DND-41 (cell line): Measurements from ENCODE around the gene PPM1E.

Experiments
- ATAC-seq: fragments of 200-7000 bp; cut with Tn5 transposase; 3 replicates; pipeline ENCODE4 v1.9.1; 2021; ENCODE audit warnings: low read depth; ENCODE audit not compliant: insufficient read depth
- DNase-seq: peaks from one replicate; pipeline ENCODE4 v3.0.0-alpha.2; 2020
- H2AFZ ChIP-seq: 2 replicates; pipeline ENCODE4 v1.6.0; 2012; ENCODE audit warnings: low read depth, low read length
- H3K27ac ChIP-seq: 2 replicates; pipeline ENCODE4 v1.5.1; 2012; ENCODE audit warnings: low read length, inconsistent platforms
- H3K27me3 ChIP-seq: fragments of 200-600 bp; sonication (generic); 2 replicates; pipeline ENCODE4 v1.6.0; 2012; ENCODE audit warnings: low read length, mild to moderate bottlenecking, inconsistent platforms; ENCODE audit not compliant: insufficient read depth, poor library complexity
- H3K36me3 ChIP-seq: 2 replicates; pipeline ENCODE4 v1.5.1; 2012; ENCODE audit warnings: low read length, inconsistent platforms; ENCODE audit not compliant: insufficient read depth
- H3K4me1 ChIP-seq: 2 replicates; pipeline ENCODE4 v1.5.1; 2012; ENCODE audit warnings: mild to moderate bottlenecking, low read length; ENCODE audit not compliant: insufficient read depth
- H3K4me2 ChIP-seq: 2 replicates; pipeline ENCODE4 v1.6.0; 2012; ENCODE audit warnings: mild to moderate bottlenecking, moderate library complexity, low read length, inconsistent platforms; ENCODE audit not compliant: insufficient read depth
- H3K4me3 ChIP-seq, 2 experiments: fragments of 200-600 bp in 1 of 2; shearing (Covaris generic) in 1 of 2; 2 replicates each; pipeline ENCODE4 v1.5.1; 2012 to 2016; ENCODE audit warnings: inconsistent platforms in 2 of 2, low read length in 2 of 2, mild to moderate bottlenecking in 2 of 2, low read depth in 1 of 2, moderate library complexity in 1 of 2
- H3K79me2 ChIP-seq: 2 replicates; pipeline ENCODE4 v1.6.0; 2012; ENCODE audit warnings: low read length, inconsistent platforms; ENCODE audit not compliant: insufficient read depth
- H3K9ac ChIP-seq: 2 replicates; pipeline ENCODE4 v1.6.0; 2012; ENCODE audit warnings: low read depth, mild to moderate bottlenecking, inconsistent platforms, low read length, moderate library complexity
- H3K9me3 ChIP-seq: 2 replicates; pipeline ENCODE4 v1.5.1; 2012; ENCODE audit warnings: low read length, moderate library complexity, mild to moderate bottlenecking, inconsistent platforms; ENCODE audit not compliant: insufficient read depth, severe bottlenecking
- H4K20me1 ChIP-seq: 2 replicates; pipeline ENCODE4 v1.6.0; 2012; ENCODE audit warnings: low read length; ENCODE audit not compliant: insufficient read depth
- EZH2 ChIP-seq: IDR thresholded peaks from 3 replicates; pipeline ENCODE4 v1.6.1; 2012; ENCODE audit warnings: borderline replicate concordance, low read depth, mild to moderate bottlenecking, moderate library complexity, low read length, inconsistent platforms; ENCODE audit not compliant: severe bottlenecking
- TF ChIP-seq, protein P1 (sequence below): IDR thresholded peaks from 2 replicates; pipeline ENCODE4 v1.5.1; 2012; ENCODE audit warnings: borderline replicate concordance, low read length, moderate library complexity, mild to moderate bottlenecking; ENCODE audit not compliant: poor library complexity, severe bottlenecking; ENCODE audit errors: extremely low read depth

PPM1E gene

DNA sequence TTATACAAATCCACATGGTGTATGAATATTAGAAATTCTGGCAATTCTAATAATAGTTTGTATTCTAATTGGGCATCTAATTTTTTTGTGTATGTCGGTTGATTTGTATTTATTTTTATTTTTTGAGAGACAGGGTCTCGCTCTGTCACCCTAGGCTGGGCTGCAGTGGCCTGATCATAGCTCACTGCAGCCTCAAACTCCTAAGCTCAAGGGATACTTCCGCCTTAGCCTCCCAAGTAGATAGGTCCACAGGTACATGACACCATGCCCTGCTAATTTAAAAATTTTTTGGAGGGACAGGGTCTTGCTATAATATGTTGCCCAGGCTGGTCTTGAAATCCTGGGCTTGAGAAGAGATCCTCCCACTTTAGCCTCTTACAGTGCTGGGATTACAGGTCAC is 246.5 kb downstream of the PPM1E start:
- Histone ChIP-seq H3K4me1 (no peaks in the 10 kb centered on the region), H3K4me2 (no peak overlapping the region), H4K20me1 (no peaks in the 10 kb centered on the region), H3K36me3 (peaks cover 64% of the 10 kb centered on the region), H3K9ac (no peak overlapping the region), H3K4me3 (no peak overlapping the region), H3K9me3 (no peaks in the 10 kb centered on the region), H3K27me3 (no peaks in the 10 kb centered on the region), H3K79me2 (no peaks in the 10 kb centered on the region), H3K27ac (no peak overlapping the region), H2AFZ (no peak overlapping the region)
- TF ChIP-seq EZH2, result no peak
- TF ChIP-seq, protein P1, sequence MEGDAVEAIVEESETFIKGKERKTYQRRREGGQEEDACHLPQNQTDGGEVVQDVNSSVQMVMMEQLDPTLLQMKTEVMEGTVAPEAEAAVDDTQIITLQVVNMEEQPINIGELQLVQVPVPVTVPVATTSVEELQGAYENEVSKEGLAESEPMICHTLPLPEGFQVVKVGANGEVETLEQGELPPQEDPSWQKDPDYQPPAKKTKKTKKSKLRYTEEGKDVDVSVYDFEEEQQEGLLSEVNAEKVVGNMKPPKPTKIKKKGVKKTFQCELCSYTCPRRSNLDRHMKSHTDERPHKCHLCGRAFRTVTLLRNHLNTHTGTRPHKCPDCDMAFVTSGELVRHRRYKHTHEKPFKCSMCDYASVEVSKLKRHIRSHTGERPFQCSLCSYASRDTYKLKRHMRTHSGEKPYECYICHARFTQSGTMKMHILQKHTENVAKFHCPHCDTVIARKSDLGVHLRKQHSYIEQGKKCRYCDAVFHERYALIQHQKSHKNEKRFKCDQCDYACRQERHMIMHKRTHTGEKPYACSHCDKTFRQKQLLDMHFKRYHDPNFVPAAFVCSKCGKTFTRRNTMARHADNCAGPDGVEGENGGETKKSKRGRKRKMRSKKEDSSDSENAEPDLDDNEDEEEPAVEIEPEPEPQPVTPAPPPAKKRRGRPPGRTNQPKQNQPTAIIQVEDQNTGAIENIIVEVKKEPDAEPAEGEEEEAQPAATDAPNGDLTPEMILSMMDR, result no peak
- DNase-seq, result no peak
- no peak for ATAC-seq

GRCh38 chr17:59002848-59003247 is 247.2 kb downstream of the PPM1E start:
- H3K9ac ChIP-seq, result no peak overlapping the region
- TF ChIP-seq, protein P1, result no peak
- no peak for TF ChIP-seq EZH2
- no peaks in the 10 kb centered on the region for H3K9me3 ChIP-seq
- no peaks in the 10 kb centered on the region for H3K79me2 ChIP-seq
- H3K4me1 ChIP-seq, result no peaks in the 10 kb centered on the region
- DNase-seq (no peak), ATAC-seq (no peak)
- H3K27me3 ChIP-seq, result no peaks in the 10 kb centered on the region
- H3K4me2 ChIP-seq, result no peak overlapping the region
- H2AFZ ChIP-seq, result no peak overlapping the region
- peaks cover 57% of the 10 kb centered on the region for H3K36me3 ChIP-seq
- no peaks in the 10 kb centered on the region for H4K20me1 ChIP-seq
- H3K27ac ChIP-seq, result no peak overlapping the region
- no peak overlapping the region for H3K4me3 ChIP-seq

- Histone ChIP-seq H4K20me1 (no peaks in the 10 kb centered on the region), H3K36me3 (peaks cover 50% of the 10 kb centered on the region), H3K9ac (no peak overlapping the region), H3K27ac (no peak overlapping the region), H3K4me3 (no peak overlapping the region), H3K9me3 (no peaks in the 10 kb centered on the region), H3K4me1 (no peaks in the 10 kb centered on the region), H3K4me2 (no peak overlapping the region), H3K79me2 (no peaks in the 10 kb centered on the region), H3K27me3 (no peaks in the 10 kb centered on the region), H2AFZ (no peak overlapping the region)
- TF ChIP-seq, protein P1, result no peak
- no peak for TF ChIP-seq EZH2
- no peak for ATAC-seq
- no peak for DNase-seq
These were observed 248.2 kb downstream of the PPM1E start for GRCh38 chr17:59003860-59004259.
